HG02642 (cell line): ENCODE data around the gene KLHL30.

Source experiments
- ATAC-seq: cut with Tn5 transposase; IDR thresholded peaks from one replicate; pipeline ENCODE4 v1.9.1; 2021; ENCODE audit warnings: mild to moderate bottlenecking; ENCODE audit not compliant: unreplicated experiment, poor library complexity

KLHL30 gene

GRCh38 chr2:238138331-238139195, at the start of gene KLHL30:
Gene KLHL30, plus strand, starts transcription at chr2:238138668. Its CDS starts 2,087 bp downstream, at chr2:238140755.
- ATAC-seq: no peak

- no peak for ATAC-seq
Observed at GRCh38 chr2:238090887-238091286, 47.6 kb upstream of the KLHL30 start.

- ATAC-seq: no peak
Observed at GRCh38 chr2:238091436-238092060, 46.9 kb upstream of the KLHL30 start.

GRCh38 chr2:238092486-238093035, 45.9 kb upstream of the KLHL30 start:
- ATAC-seq: no peak

GRCh38 chr2:238093181-238094140, 45.0 kb upstream of the KLHL30 start:
- ATAC-seq: no peak

- no peak for ATAC-seq
Observed at GRCh38 chr2:238094438-238095022, 43.9 kb upstream of the KLHL30 start.

GRCh38 chr2:238095143-238095542, 43.3 kb upstream of the KLHL30 start:
- no peak for ATAC-seq

GRCh38 chr2:238096311-238097011, 42.0 kb upstream of the KLHL30 start:
- no peak for ATAC-seq

GRCh38 chr2:238097201-238097987, 41.1 kb upstream of the KLHL30 start:
- ATAC-seq: no peak

- peak; percentile 79 for ATAC-seq
Observed at GRCh38 chr2:238097988-238098871, 40.2 kb upstream of the KLHL30 start.

GRCh38 chr2:238098901-238099713, 39.4 kb upstream of the KLHL30 start:
- peak; percentile 20 for ATAC-seq

- no peak for ATAC-seq
Observed at GRCh38 chr2:238099714-238100048, 38.8 kb upstream of the KLHL30 start.

GRCh38 chr2:238100049-238100820, 38.2 kb upstream of the KLHL30 start, which contains the start of gene ESPNL:
Gene ESPNL, plus strand, starts transcription at chr2:238100340. Its CDS starts 80 bp downstream, at chr2:238100420.
- ATAC-seq: no peak

GRCh38 chr2:238100821-238101771, 37.4 kb upstream of the KLHL30 start:
- no peak for ATAC-seq
